Thoracic aorta (tissue), 2 donors: ENCODE data around the gene SLIT3. TPM values are rescaled to one million over a fixed set of nuclear protein-coding genes. Genes with fewer than 3 reads are reported as not detected.
A peak's percentile ranks its signal among the peaks of the same experiment; 100 is the strongest.

Experiments
- ATAC-seq: fragments of 150-250 bp; one replicate; pipeline ENCODE4 v1.8.0; 2017; ENCODE audit warnings: low read depth; ENCODE audit not compliant: insufficient number of reproducible peaks, low FRiP score
- DNase-seq: peaks from one replicate; pipeline ENCODE4 v3.0.0-alpha.2; 2020; ENCODE audit warnings: low spot score
- H3K27ac ChIP-seq, 2 donors: fragments of 200-600 bp; sonication (generic); 1 replicate in 1 of 2; 2 replicates in 1 of 2; pipeline ENCODE4 v1.5.1; 2016; ENCODE audit warnings: mild to moderate bottlenecking in 2 of 2, moderate library complexity in 2 of 2
- H3K27me3 ChIP-seq: fragments of 200-600 bp; sonication (generic); replicated peaks from 2 replicates; pipeline ENCODE4 v1.6.0; 2016; ENCODE audit warnings: mild to moderate bottlenecking; ENCODE audit not compliant: insufficient read depth
- H3K36me3 ChIP-seq: fragments of 200-600 bp; sonication (generic); one replicate; pipeline ENCODE4 v1.5.1; 2016
- H3K4me1 ChIP-seq, 2 donors: fragments of 200-600 bp; sonication (generic); 1 replicate in 1 of 2; 2 replicates in 1 of 2; pipeline versions ENCODE4 v1.5.1 to v1.6.0; 2016; ENCODE audit warnings: low read depth in 2 of 2, mild to moderate bottlenecking in 1 of 2; ENCODE audit not compliant: control insufficient read depth in 1 of 2
- H3K4me3 ChIP-seq: fragments of 200-600 bp; sonication (generic); 2 replicates; pipeline ENCODE4 v1.5.1; 2016; ENCODE audit warnings: mild to moderate bottlenecking
- H3K9me3 ChIP-seq: fragments of 200-600 bp; sonication (generic); 2 replicates; pipeline ENCODE4 v1.5.1; 2016
- CTCF ChIP-seq: fragments of 200-600 bp; sonication (generic); IDR thresholded peaks from one replicate; pipeline ENCODE4 v1.5.1; 2019; ENCODE audit warnings: antibody characterized with exemption
- total RNA-seq, 2 donors: library from RNA; depleted of rRNA; stranded (reverse); fragments of >200 nt; gene quantifications; one replicate each; pipeline versions ENCODE4 v1.1.0 to v1.2.3, GENCODE V29; 2016

The SLIT3 gene
- total RNA-seq, 2 donors from 2014 or later, result 80.1 to 86.9 TPM

DNA sequence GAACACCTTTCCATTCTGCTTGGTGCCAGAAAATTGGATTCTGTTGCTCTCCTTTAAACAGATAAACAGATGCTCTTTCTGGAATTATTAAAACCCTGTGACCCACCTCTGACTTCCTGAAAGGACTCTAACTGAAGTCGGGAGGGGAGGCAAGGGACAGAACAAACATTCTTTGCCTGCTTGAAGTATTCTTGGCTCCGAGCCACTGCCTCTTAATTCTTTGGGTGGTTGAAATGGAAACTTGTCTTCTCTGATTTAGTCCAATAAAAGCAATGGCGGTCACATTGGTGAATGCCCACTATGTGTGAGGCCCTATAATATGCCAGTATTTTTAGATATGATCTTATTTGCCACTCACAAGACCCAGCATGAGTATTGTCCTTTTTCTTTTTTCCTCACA is 236.8 kb downstream of the SLIT3 start:
- H3K27ac ChIP-seq, result peak overlapping the region; percentile 39 to 54
- H3K4me1 ChIP-seq, result peaks cover 21 to 51% of the 10 kb centered on the region in 2 donors
- DNase-seq, result peak; percentile 8
- H3K27me3 ChIP-seq, result no peaks in the 10 kb centered on the region
- peak; percentile 9 for ATAC-seq
- no peak overlapping the region for H3K4me3 ChIP-seq
- H3K9me3 ChIP-seq, result no peaks in the 10 kb centered on the region
- no peaks in the 10 kb centered on the region for H3K36me3 ChIP-seq
- no peak for TF ChIP-seq CTCF

GRCh38 chr5:169063316-169063953 is 237.5 kb downstream of the SLIT3 start:
- H3K9me3 ChIP-seq, result no peaks in the 10 kb centered on the region
- H3K27ac ChIP-seq, result peak overlapping the region; percentile 26 to 39

DNA sequence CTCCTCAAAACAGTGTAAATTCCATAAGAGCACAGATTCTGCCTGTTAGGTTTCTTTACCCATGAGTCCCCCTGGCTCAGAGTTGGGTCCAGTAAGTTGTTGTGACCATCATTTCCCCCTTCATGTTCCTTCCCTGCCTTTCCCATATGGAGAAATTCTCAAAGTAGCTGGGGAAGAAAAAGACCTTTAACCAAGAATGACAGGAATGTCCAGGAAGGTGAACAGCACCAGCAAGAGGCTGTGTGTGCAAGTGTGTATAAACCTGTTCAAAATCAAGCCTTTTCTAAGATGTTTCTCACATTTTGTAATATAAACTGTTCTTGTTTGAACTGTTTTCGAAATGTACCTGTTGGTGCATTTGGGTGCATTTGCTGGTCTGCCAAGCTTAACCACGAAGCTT is 238.2 kb downstream of the SLIT3 start:
- Histone ChIP-seq H3K27me3 (no peaks in the 10 kb centered on the region), H3K4me3 (no peak overlapping the region), H3K9me3 (no peaks in the 10 kb centered on the region), H3K4me1 (peaks cover 21 to 45% of the 10 kb centered on the region in 2 donors), H3K36me3 (no peaks in the 10 kb centered on the region), H3K27ac (peak overlapping the region; percentile 12 to 26)
- DNase-seq (no peak), ATAC-seq (no peak)
- TF ChIP-seq CTCF, result no peak

More at GRCh38 chr5:169063316-169063953, 237.5 kb downstream of the SLIT3 start:
- peaks cover 21 to 51% of the 10 kb centered on the region in 2 donors for H3K4me1 ChIP-seq
- no peaks in the 10 kb centered on the region for H3K27me3 ChIP-seq
- DNase-seq (no peak), ATAC-seq (no peak)
- TF ChIP-seq CTCF, result no peak
- no peak overlapping the region for H3K4me3 ChIP-seq
- no peaks in the 10 kb centered on the region for H3K36me3 ChIP-seq

DNA sequence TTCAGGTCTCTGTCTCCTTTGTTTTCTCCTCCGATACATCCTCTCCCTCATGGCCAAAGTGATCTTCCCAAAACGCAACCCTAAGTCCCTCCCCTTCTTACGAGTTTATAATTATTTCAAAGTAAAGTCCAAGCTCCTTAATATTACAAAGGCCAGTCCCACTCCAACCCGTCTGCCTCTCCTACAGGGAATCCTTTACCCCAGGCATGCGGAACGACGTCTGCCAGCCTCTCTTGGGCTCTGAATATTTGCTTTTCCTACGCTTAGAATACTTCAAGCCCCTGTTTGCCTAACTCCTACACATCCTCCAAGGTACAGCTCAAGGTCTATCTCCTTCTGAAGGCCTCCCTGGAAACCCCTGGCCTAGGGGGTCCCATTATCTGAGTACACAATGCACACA is 246.4 kb downstream of the SLIT3 start:
- ATAC-seq (no peak), DNase-seq (no peak)
- Histone ChIP-seq H3K27ac (no peak overlapping the region), H3K4me1 (peaks cover 15 to 21% of the 10 kb centered on the region in 2 donors), H3K9me3 (no peaks in the 10 kb centered on the region), H3K27me3 (no peaks in the 10 kb centered on the region), H3K4me3 (no peak overlapping the region), H3K36me3 (no peaks in the 10 kb centered on the region)
- no peak for TF ChIP-seq CTCF

DNA sequence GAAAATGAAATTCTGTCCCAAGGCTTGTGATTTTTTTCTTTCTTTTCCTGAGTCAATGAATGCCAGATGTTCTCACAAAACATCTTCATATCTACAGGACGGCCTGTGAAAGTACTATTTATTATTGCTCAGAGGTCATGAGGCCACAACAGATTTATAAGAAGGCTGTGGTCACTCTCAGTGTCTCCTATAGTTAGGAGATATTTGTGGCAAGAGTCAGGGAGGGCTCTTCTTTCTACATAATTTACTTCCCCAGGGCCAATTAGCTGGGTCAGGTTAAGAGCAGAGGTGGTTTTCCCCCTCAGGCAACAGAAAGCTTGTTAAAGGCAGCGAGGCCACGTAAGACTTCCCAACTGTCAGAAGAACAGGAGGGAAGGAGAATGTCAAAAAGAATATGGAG is 248.7 kb downstream of the SLIT3 start:
- TF ChIP-seq CTCF, result no peak
- no peaks in the 10 kb centered on the region for H3K9me3 ChIP-seq
- no peak for DNase-seq
- no peak overlapping the region for H3K4me3 ChIP-seq
- no peaks in the 10 kb centered on the region for H3K27me3 ChIP-seq
- H3K4me1 ChIP-seq, result peaks cover 15 to 25% of the 10 kb centered on the region in 2 donors
- no peak overlapping the region for H3K27ac ChIP-seq
- no peak for ATAC-seq
- H3K36me3 ChIP-seq, result no peaks in the 10 kb centered on the region
